ENCODE data around the gene SEMA5A. TPM values are rescaled to one million over a fixed set of nuclear protein-coding genes. Genes with fewer than 3 reads are reported as not detected.

Gene SEMA5A
- polyA plus RNA-seq, 6 donors from 2014 or later: not detected

- Mint-ChIP-seq H3K27ac (no peak overlapping the region), H3K9me3 (peaks cover 0 to 3% (median 0%) of the 10 kb centered on the region in 7 donors), H3K36me3 (no peaks in the 10 kb centered on the region), H3K27me3 (no peaks in the 10 kb centered on the region), H3K4me1 (no peaks in the 10 kb centered on the region), H3K4me3 (no peak overlapping the region)
- ATAC-seq (ENCODE audit: low read depth in 2 of 2) (no peak), DNase-seq (no peak)
Measured at GRCh38 chr5:9431151-9431495, 114.8 kb downstream of the SEMA5A start.

GRCh38 chr5:9430306-9430705, 115.6 kb downstream of the SEMA5A start:
- no peak for DNase-seq
- no peaks in the 10 kb centered on the region for H3K36me3 Mint-ChIP-seq
- no peak for ATAC-seq (ENCODE audit: low read depth in 2 of 2)
- no peaks in the 10 kb centered on the region for H3K27me3 Mint-ChIP-seq
- no peak overlapping the region for H3K4me3 Mint-ChIP-seq
- peaks cover 0 to 2% (median 0%) of the 10 kb centered on the region in 7 donors for H3K9me3 Mint-ChIP-seq
- H3K27ac Mint-ChIP-seq: no peak overlapping the region
- H3K4me1 Mint-ChIP-seq: no peaks in the 10 kb centered on the region

- H3K4me3 Mint-ChIP-seq: no peak overlapping the region
- H3K36me3 Mint-ChIP-seq: no peaks in the 10 kb centered on the region
- ATAC-seq (ENCODE audit: low read depth in 2 of 2) (no peak), DNase-seq (no peak)
- no peaks in the 10 kb centered on the region for H3K27me3 Mint-ChIP-seq
- H3K9me3 Mint-ChIP-seq: peaks cover 0 to 2% (median 0%) of the 10 kb centered on the region in 7 donors
- no peak overlapping the region for H3K27ac Mint-ChIP-seq
- no peaks in the 10 kb centered on the region for H3K4me1 Mint-ChIP-seq
Measured at GRCh38 chr5:9429691-9430215, 116.1 kb downstream of the SEMA5A start.

GRCh38 chr5:9428272-9428671, 117.6 kb downstream of the SEMA5A start:
- ATAC-seq (ENCODE audit: low read depth in 2 of 2) (no peak), DNase-seq (no peak)
- H3K4me1 Mint-ChIP-seq: no peaks in the 10 kb centered on the region
- H3K9me3 Mint-ChIP-seq: peaks cover 0 to 2% (median 0%) of the 10 kb centered on the region in 7 donors
- H3K36me3 Mint-ChIP-seq: no peaks in the 10 kb centered on the region
- H3K27me3 Mint-ChIP-seq: no peaks in the 10 kb centered on the region
- no peak overlapping the region for H3K4me3 Mint-ChIP-seq
- H3K27ac Mint-ChIP-seq: no peak overlapping the region

- H3K9me3 Mint-ChIP-seq: peaks cover 0 to 4% (median 0%) of the 10 kb centered on the region in 7 donors
- no peak for ATAC-seq (ENCODE audit: low read depth in 2 of 2)
- no peaks in the 10 kb centered on the region for H3K36me3 Mint-ChIP-seq
- DNase-seq: no peak
- no peaks in the 10 kb centered on the region for H3K27me3 Mint-ChIP-seq
- H3K4me1 Mint-ChIP-seq: no peaks in the 10 kb centered on the region
- no peak overlapping the region for H3K4me3 Mint-ChIP-seq
- H3K27ac Mint-ChIP-seq: no peak overlapping the region
Measured at GRCh38 chr5:9425710-9426109, 120.2 kb downstream of the SEMA5A start.

- no peaks in the 10 kb centered on the region for H3K36me3 Mint-ChIP-seq
- H3K4me3 Mint-ChIP-seq: no peak overlapping the region
- no peaks in the 10 kb centered on the region for H3K27me3 Mint-ChIP-seq
- no peaks in the 10 kb centered on the region for H3K4me1 Mint-ChIP-seq
- DNase-seq (no peak), ATAC-seq (ENCODE audit: low read depth in 2 of 2) (no peak)
- no peak overlapping the region for H3K27ac Mint-ChIP-seq
- H3K9me3 Mint-ChIP-seq: peaks cover 4 to 13% (median 6%) of the 10 kb centered on the region in 7 donors
Measured at GRCh38 chr5:9423571-9423970, 122.3 kb downstream of the SEMA5A start.

- DNase-seq (no peak), ATAC-seq (ENCODE audit: low read depth in 2 of 2) (no peak)
- peaks cover 4 to 17% (median 6%) of the 10 kb centered on the region in 7 donors for H3K9me3 Mint-ChIP-seq
- H3K36me3 Mint-ChIP-seq: no peaks in the 10 kb centered on the region
- H3K4me1 Mint-ChIP-seq: no peaks in the 10 kb centered on the region
- H3K27me3 Mint-ChIP-seq: no peaks in the 10 kb centered on the region
- no peak overlapping the region for H3K27ac Mint-ChIP-seq
- H3K4me3 Mint-ChIP-seq: no peak overlapping the region
Measured at GRCh38 chr5:9421884-9422283, 124.0 kb downstream of the SEMA5A start.

- no peaks in the 10 kb centered on the region for H3K36me3 Mint-ChIP-seq
Measured at GRCh38 chr5:9419794-9420193, 126.1 kb downstream of the SEMA5A start.

GRCh38 chr5:9415566-9415965, 130.3 kb downstream of the SEMA5A start:
- Mint-ChIP-seq H3K27me3 (no peaks in the 10 kb centered on the region), H3K9me3 (peaks cover 4 to 15% (median 5%) of the 10 kb centered on the region in 7 donors), H3K4me1 (no peaks in the 10 kb centered on the region), H3K27ac (no peak overlapping the region), H3K4me3 (no peak overlapping the region), H3K36me3 (no peaks in the 10 kb centered on the region)
- ATAC-seq (ENCODE audit: low read depth in 2 of 2) (no peak), DNase-seq (no peak)

More at GRCh38 chr5:9419794-9420193, 126.1 kb downstream of the SEMA5A start:
- H3K27ac Mint-ChIP-seq: no peak overlapping the region
- ATAC-seq (ENCODE audit: low read depth in 2 of 2) (no peak), DNase-seq (no peak)
- no peaks in the 10 kb centered on the region for H3K27me3 Mint-ChIP-seq
- no peaks in the 10 kb centered on the region for H3K4me1 Mint-ChIP-seq
- H3K4me3 Mint-ChIP-seq: no peak overlapping the region
- H3K9me3 Mint-ChIP-seq: peaks cover 4 to 17% (median 5%) of the 10 kb centered on the region in 7 donors

GRCh38 chr5:9415091-9415490, 130.8 kb downstream of the SEMA5A start:
- no peaks in the 10 kb centered on the region for H3K27me3 Mint-ChIP-seq
- no peak overlapping the region for H3K4me3 Mint-ChIP-seq
- H3K27ac Mint-ChIP-seq: no peak overlapping the region
- H3K4me1 Mint-ChIP-seq: no peaks in the 10 kb centered on the region
- DNase-seq (no peak), ATAC-seq (ENCODE audit: low read depth in 2 of 2) (no peak)
- peaks cover 4 to 15% (median 7%) of the 10 kb centered on the region in 7 donors for H3K9me3 Mint-ChIP-seq
- H3K36me3 Mint-ChIP-seq: no peaks in the 10 kb centered on the region

- ATAC-seq (ENCODE audit: low read depth in 2 of 2): no peak
Measured at GRCh38 chr5:9411142-9411541, 134.7 kb downstream of the SEMA5A start.

GRCh38 chr5:9409413-9409960, 136.4 kb downstream of the SEMA5A start:
- ATAC-seq (ENCODE audit: low read depth in 2 of 2) (no peak), DNase-seq (no peak)
- Mint-ChIP-seq H3K27ac (no peak overlapping the region), H3K4me1 (no peaks in the 10 kb centered on the region), H3K27me3 (no peaks in the 10 kb centered on the region), H3K9me3 (peaks cover 0 to 9% (median 4%) of the 10 kb centered on the region in 7 donors), H3K4me3 (no peak overlapping the region), H3K36me3 (no peaks in the 10 kb centered on the region)

More at GRCh38 chr5:9411142-9411541, 134.7 kb downstream of the SEMA5A start:
- H3K4me3 Mint-ChIP-seq: no peak overlapping the region
- no peaks in the 10 kb centered on the region for H3K36me3 Mint-ChIP-seq
- H3K4me1 Mint-ChIP-seq: no peaks in the 10 kb centered on the region
- peaks cover 0 to 8% (median 3%) of the 10 kb centered on the region in 7 donors for H3K9me3 Mint-ChIP-seq
- no peak overlapping the region for H3K27ac Mint-ChIP-seq
- no peaks in the 10 kb centered on the region for H3K27me3 Mint-ChIP-seq
- no peak for DNase-seq

- H3K4me3 Mint-ChIP-seq: no peak overlapping the region
- H3K27me3 Mint-ChIP-seq: no peaks in the 10 kb centered on the region
- DNase-seq (no peak), ATAC-seq (ENCODE audit: low read depth in 2 of 2) (no peak)
- H3K27ac Mint-ChIP-seq: no peak overlapping the region
- peaks cover 0 to 9% (median 5%) of the 10 kb centered on the region in 7 donors for H3K9me3 Mint-ChIP-seq
- no peaks in the 10 kb centered on the region for H3K36me3 Mint-ChIP-seq
- H3K4me1 Mint-ChIP-seq: no peaks in the 10 kb centered on the region
Measured at GRCh38 chr5:9408964-9409363, 136.9 kb downstream of the SEMA5A start.

GRCh38 chr5:9405196-9405754, 140.6 kb downstream of the SEMA5A start:
- H3K27me3 Mint-ChIP-seq: no peaks in the 10 kb centered on the region
- H3K4me3 Mint-ChIP-seq: no peak overlapping the region
- H3K36me3 Mint-ChIP-seq: no peaks in the 10 kb centered on the region
- H3K9me3 Mint-ChIP-seq: peaks cover 0 to 13% (median 6%) of the 10 kb centered on the region in 7 donors
- no peaks in the 10 kb centered on the region for H3K4me1 Mint-ChIP-seq
- H3K27ac Mint-ChIP-seq: no peak overlapping the region
- DNase-seq: no peak
- ATAC-seq (ENCODE audit: low read depth in 2 of 2): no peak
